Liver (tissue), 9 donors: ENCODE results near the gene TEC. TPM values are rescaled to one million over a fixed set of nuclear protein-coding genes. Genes with fewer than 3 reads are reported as not detected.

Experiments used
- DNase-seq: peaks from one replicate; pipeline ENCODE4 v3.0.0-alpha.2; 2017; ENCODE audit warnings: low spot score
- H3K27ac ChIP-seq, 2 donors: one replicate each; pipeline ENCODE4 v1.7.0; 2013; ENCODE audit warnings: inconsistent platforms in 2 of 2, low read length in 2 of 2, control low read depth in 1 of 2, low read depth in 1 of 2, mild to moderate bottlenecking in 1 of 2
- H3K27me3 ChIP-seq, 4 donors: one replicate each; pipeline versions ENCODE4 v1.6.1 to v1.7.0; 2013; ENCODE audit warnings: low read length in 3 of 4, inconsistent platforms in 1 of 4, mild to moderate bottlenecking in 1 of 4, moderate library complexity in 1 of 4; ENCODE audit not compliant: control insufficient read depth in 4 of 4, insufficient read depth in 4 of 4
- H3K36me3 ChIP-seq, 4 donors: one replicate each; pipeline versions ENCODE4 v1.6.1 to v1.7.0; 2013; ENCODE audit warnings: low read length in 3 of 4, mild to moderate bottlenecking in 3 of 4, low read depth in 1 of 4, moderate library complexity in 1 of 4; ENCODE audit not compliant: control insufficient read depth in 4 of 4, insufficient read depth in 3 of 4
- H3K4me1 ChIP-seq, 4 donors: one replicate each; pipeline versions ENCODE4 v1.6.1 to v1.7.0; 2013; ENCODE audit warnings: low read length in 3 of 4, mild to moderate bottlenecking in 3 of 4, moderate library complexity in 1 of 4; ENCODE audit not compliant: control insufficient read depth in 4 of 4, insufficient read depth in 4 of 4
- H3K4me3 ChIP-seq, 3 donors: one replicate each; pipeline versions ENCODE4 v1.6.1 to v1.7.0; 2013; ENCODE audit warnings: low read length in 3 of 3, control low read depth in 1 of 3, low read depth in 1 of 3, mild to moderate bottlenecking in 1 of 3
- H3K9ac ChIP-seq, 2 donors: one replicate each; pipeline ENCODE4 v1.7.0; 2013; ENCODE audit warnings: low read length in 2 of 2, mild to moderate bottlenecking in 2 of 2, moderate library complexity in 2 of 2, control low read depth in 1 of 2, low read depth in 1 of 2
- H3K9me3 ChIP-seq, 4 donors: one replicate each; pipeline versions ENCODE4 v1.6.1 to v1.7.0; 2013; ENCODE audit warnings: low read length in 3 of 4; ENCODE audit not compliant: control insufficient read depth in 4 of 4
- ATF3 ChIP-seq: IDR thresholded peaks from 2 replicates; pipeline ENCODE4 v1.6.1; 2016; ENCODE audit warnings: antibody characterized with exemption
- CTCF ChIP-seq: fragments of 150-350 bp; IDR thresholded peaks from 2 replicates; pipeline ENCODE4 v1.5.1; 2017; ENCODE audit warnings: improper control_type of control experiment, low read depth, low read length; ENCODE audit not compliant: missing input control
- EGR1 ChIP-seq, 2 donors: IDR thresholded peaks; 2 replicates each; pipeline ENCODE4 v1.6.1; 2016 to 2018; ENCODE audit warnings: antibody characterized with exemption in 2 of 2, low read depth in 2 of 2
- FOXA1 ChIP-seq: IDR thresholded peaks from 2 replicates; pipeline ENCODE4 v1.6.1; 2016; ENCODE audit warnings: antibody characterized with exemption
- FOXA2 ChIP-seq: IDR thresholded peaks from 2 replicates; pipeline ENCODE4 v1.6.1; 2016; ENCODE audit warnings: antibody characterized with exemption
- HNF4A ChIP-seq, 2 donors: conservative IDR thresholded peaks; 2 replicates each; pipeline ENCODE4 v1.6.1; 2016; ENCODE audit warnings: antibody characterized with exemption in 2 of 2, mild to moderate bottlenecking in 2 of 2
- JUND ChIP-seq, 2 donors: IDR thresholded peaks; 2 replicates each; pipeline ENCODE4 v1.6.1; 2016; ENCODE audit warnings: antibody characterized with exemption in 2 of 2
- NR2F2 ChIP-seq: IDR thresholded peaks from 2 replicates; pipeline ENCODE4 v1.6.1; 2016; ENCODE audit warnings: antibody characterized with exemption
- RAD21 ChIP-seq, 2 donors: IDR thresholded peaks; 2 replicates each; pipeline ENCODE4 v1.6.1; 2016; ENCODE audit warnings: antibody characterized with exemption in 2 of 2, mild to moderate bottlenecking in 2 of 2
- REST ChIP-seq: IDR thresholded peaks from 2 replicates; pipeline ENCODE4 v1.6.1; 2016; ENCODE audit warnings: antibody characterized with exemption, mild to moderate bottlenecking
- SP1 ChIP-seq: IDR thresholded peaks from 2 replicates; pipeline ENCODE4 v1.6.1; 2018; ENCODE audit warnings: antibody characterized with exemption, mild to moderate bottlenecking
- TAF1 ChIP-seq: conservative IDR thresholded peaks from 2 replicates; pipeline ENCODE4 v1.6.1; 2016; ENCODE audit warnings: antibody characterized with exemption, mild to moderate bottlenecking
- ZBTB33 ChIP-seq: IDR thresholded peaks from 2 replicates; pipeline ENCODE4 v1.6.1; 2016; ENCODE audit warnings: antibody characterized with exemption
- WGBS: extraction: QIAGEN DNeasy Blood & Tissue Kit; methylation state at CpG from one replicate; pipeline ENCODE4 v1.1.7; 2013; 5-methylcytosine and 5-hydroxymethylcytosine counted together
- polyA plus RNA-seq, 2 donors: library from polyadenylated mRNA; stranded (reverse) in 1 of 2; unstranded in 1 of 2; fragments of 200-250 nt in 1 of 2; fragments of >200 nt in 1 of 2; fragmentation: Nextera tagmentation in 1 of 2; extraction: Ambion mirVana in 1 of 2; gene quantifications; one replicate each; pipeline versions ENCODE4 v1.2.1 to v1.2.3, GENCODE V29; 2013 to 2015
- total RNA-seq, 2 donors: library from RNA; depleted of rRNA; stranded (reverse); fragments of >200 nt; gene quantifications; one replicate each; pipeline ENCODE4 v1.2.3, GENCODE V29; 2014
- donor health status: healthy.
- donor health status: healthy.
- donor health status: healthy.
- donor health status: healthy.
- donor health status: healthy.

Gene TEC
- total and polyA plus RNA-seq, 4 donors, result 1.1 to 4.7 (median 2.0) TPM

- no peak for TF ChIP-seq REST
- no peak for TF ChIP-seq ATF3
- TF ChIP-seq TAF1, result no peak
- no peak for TF ChIP-seq RAD21 (IDR thresholded peaks at IDR 0.05)
- no peak for TF ChIP-seq SP1
- no peak for TF ChIP-seq CTCF
- no peak for TF ChIP-seq EGR1 (IDR thresholded peaks at IDR 0.05; ENCODE audit: low read depth in 2 of 2)
- TF ChIP-seq HNF4A (conservative IDR thresholded peaks at IDR 0.05), result no peak
- TF ChIP-seq NR2F2, result no peak
- no peak for TF ChIP-seq FOXA2
Observed at GRCh38 chr4:48180234-48180633, 89.4 kb downstream of the TEC start (continued).

GRCh38 chr4:48178931-48179330 lies 90.7 kb downstream of the TEC start:
- no peak overlapping the region for H3K9ac ChIP-seq
- no peaks in the 10 kb centered on the region for H3K27me3 ChIP-seq
- H3K27ac ChIP-seq, result no peak overlapping the region
- no peak overlapping the region for H3K4me3 ChIP-seq
- DNase-seq, result no peak
- H3K4me1 ChIP-seq, result no peaks in the 10 kb centered on the region
- WGBS, result 84% methylated on average over 4 of the region's 4 CpGs
- TF ChIP-seq JUND (IDR thresholded peaks at IDR 0.05) (no peak), FOXA2 (no peak), HNF4A (conservative IDR thresholded peaks at IDR 0.05) (no peak)
- no peaks in the 10 kb centered on the region for H3K36me3 ChIP-seq
- H3K9me3 ChIP-seq, result no peaks in the 10 kb centered on the region

- Histone ChIP-seq H3K9ac (no peak overlapping the region), H3K27ac (no peak overlapping the region), H3K9me3 (no peaks in the 10 kb centered on the region), H3K27me3 (no peaks in the 10 kb centered on the region), H3K4me1 (no peaks in the 10 kb centered on the region), H3K4me3 (no peak overlapping the region), H3K36me3 (no peaks in the 10 kb centered on the region)
- TF ChIP-seq JUND (IDR thresholded peaks at IDR 0.05) (no peak), ZBTB33 (no peak), FOXA2 (no peak), FOXA1 (no peak), HNF4A (conservative IDR thresholded peaks at IDR 0.05) (no peak), ATF3 (no peak)
- no peak for DNase-seq
Observed at GRCh38 chr4:48175806-48176205, 93.8 kb downstream of the TEC start.
